CD14-positive monocyte (primary cell): ENCODE data around the gene SMIM27. TPM values are rescaled to one million over a fixed set of nuclear protein-coding genes. Genes with fewer than 3 reads are reported as not detected.

Experiments
- DNase-seq, 3 donors: peaks; one replicate each; pipeline ENCODE4 v3.0.0-alpha.2; 2011 to 2022
- H2AFZ ChIP-seq: 2 replicates; pipeline ENCODE4 v1.6.0; 2012; ENCODE audit warnings: mild to moderate bottlenecking, low read depth, low read length, inconsistent platforms; ENCODE audit not compliant: insufficient read depth, poor library complexity, severe bottlenecking
- H3K27ac ChIP-seq, 2 donors: 1 replicate in 1 of 2; 2 replicates in 1 of 2; pipeline ENCODE4 v1.5.1; 2012 to 2013; ENCODE audit warnings: low read length in 2 of 2, control low read depth in 1 of 2, inconsistent platforms in 1 of 2, low read depth in 1 of 2, mild to moderate bottlenecking in 1 of 2
- H3K27me3 ChIP-seq, 2 donors: one replicate each; pipeline versions ENCODE4 v1.6.0 to v1.6.1; 2011 to 2013; ENCODE audit warnings: low read length in 2 of 2; ENCODE audit not compliant: control insufficient read depth in 2 of 2, insufficient read depth in 2 of 2
- H3K36me3 ChIP-seq, 2 donors: replicated peaks in 1 of 2; 1 replicate in 1 of 2; 2 replicates in 1 of 2; pipeline versions ENCODE4 v1.5.1 to v1.6.1; 2012 to 2013; ENCODE audit warnings: low read length in 2 of 2, control low read depth in 1 of 2, inconsistent platforms in 1 of 2, mild to moderate bottlenecking in 1 of 2; ENCODE audit not compliant: insufficient read depth in 2 of 2, control insufficient read depth in 1 of 2
- H3K4me1 ChIP-seq, 2 donors: 1 replicate in 1 of 2; 2 replicates in 1 of 2; pipeline versions ENCODE4 v1.5.1 to v1.6.1; 2012 to 2013; ENCODE audit warnings: low read length in 2 of 2, control low read depth in 1 of 2, inconsistent platforms in 1 of 2, mild to moderate bottlenecking in 1 of 2, moderate library complexity in 1 of 2; ENCODE audit not compliant: insufficient read depth in 2 of 2, control insufficient read depth in 1 of 2
- H3K4me2 ChIP-seq: replicated peaks from 2 replicates; pipeline ENCODE3; 2012; ENCODE audit warnings: low read length, moderate library complexity, mild to moderate bottlenecking; ENCODE audit not compliant: poor library complexity, severe bottlenecking; ENCODE audit errors: extremely low read depth
- H3K4me3 ChIP-seq, 3 experiments: fragments of 200-600 bp in 1 of 3; sonication (generic) in 1 of 3; replicated peaks in 1 of 3; 1 replicate in 2 of 3; 2 replicates in 1 of 3; pipeline ENCODE4 v1.5.1; 2011 to 2013; ENCODE audit warnings: low read length in 3 of 3, mild to moderate bottlenecking in 3 of 3, control low read depth in 2 of 3, low read depth in 2 of 3, inconsistent platforms in 1 of 3, moderate library complexity in 1 of 3
- H3K79me2 ChIP-seq: 2 replicates; pipeline ENCODE4 v1.6.0; 2012; ENCODE audit warnings: mild to moderate bottlenecking, control low read depth, inconsistent platforms, low read length, moderate library complexity; ENCODE audit not compliant: insufficient read depth
- H3K9ac ChIP-seq: 2 replicates; pipeline ENCODE4 v1.6.0; 2017; ENCODE audit warnings: low read length, mild to moderate bottlenecking; ENCODE audit not compliant: insufficient read depth, poor library complexity, severe bottlenecking
- H3K9me3 ChIP-seq, 2 donors: replicated peaks in 1 of 2; 1 replicate in 1 of 2; 2 replicates in 1 of 2; pipeline versions ENCODE4 v1.5.1 to v1.6.1; 2012 to 2013; ENCODE audit warnings: low read length in 2 of 2, control low read depth in 1 of 2; ENCODE audit not compliant: control insufficient read depth in 1 of 2, insufficient read depth in 1 of 2
- H4K20me1 ChIP-seq: 2 replicates; pipeline ENCODE4 v1.6.0; 2012; ENCODE audit warnings: mild to moderate bottlenecking, low read length, control low read depth, moderate library complexity; ENCODE audit not compliant: insufficient read depth
- H3K27ac Mint-ChIP-seq, 7 donors: one replicate each; pipeline ENCODE4 v1.8.0; 2020; ENCODE audit warnings: mild to moderate bottlenecking in 7 of 7, mixed read lengths in 7 of 7, moderate library complexity in 6 of 7, inconsistent platforms in 2 of 7
- H3K27me3 Mint-ChIP-seq, 3 donors: one replicate each; pipeline ENCODE4 v1.8.0; 2021 to 2022; ENCODE audit warnings: low read depth in 3 of 3, mild to moderate bottlenecking in 3 of 3, mixed read lengths in 3 of 3, moderate library complexity in 3 of 3, inconsistent platforms in 1 of 3
- H3K36me3 Mint-ChIP-seq, 2 donors: one replicate each; pipeline ENCODE4 v1.8.0; 2020; ENCODE audit warnings: mixed read lengths in 2 of 2, inconsistent platforms in 1 of 2, mild to moderate bottlenecking in 1 of 2
- H3K4me1 Mint-ChIP-seq: one replicate; pipeline ENCODE4 v1.8.0; 2020; ENCODE audit warnings: mild to moderate bottlenecking, mixed read lengths
- H3K4me3 Mint-ChIP-seq, 2 donors: one replicate each; pipeline ENCODE4 v1.8.0; 2020; ENCODE audit warnings: mild to moderate bottlenecking in 2 of 2, mixed read lengths in 2 of 2, moderate library complexity in 1 of 2
- H3K9me3 Mint-ChIP-seq, 7 donors: one replicate each; pipeline ENCODE4 v1.8.0; 2020 to 2022; ENCODE audit warnings: mixed read lengths in 7 of 7, mild to moderate bottlenecking in 6 of 7, moderate library complexity in 6 of 7, inconsistent platforms in 2 of 7
- CTCF ChIP-seq: fragments of 200-600 bp; IDR thresholded peaks from one replicate; pipeline ENCODE4 v1.8.0; 2022; ENCODE audit warnings: antibody characterized with exemption, mild to moderate bottlenecking
- WGBS: methylation state at CpG from one replicate; pipeline ENCODE4 v1.1.5; 2013; ENCODE audit warnings: missing lambda C conversion rate; ENCODE audit not compliant: insufficient coverage; 5-methylcytosine and 5-hydroxymethylcytosine counted together
- intact Hi-C, 2 donors: fragments of 100-400 bp; cut with micrococcal nuclease; formaldehyde crosslinking; loops; one replicate each; pipeline versions ENCODE4 v1.15.0 to v1.15.1; 2023
- polyA plus RNA-seq, 3 donors: library from polyadenylated mRNA; depleted of rRNA in 1 of 3; unstranded in 2 of 3; stranded (reverse) in 1 of 3; fragments of 300-500 nt in 2 of 3; fragments of >200 nt in 1 of 3; fragmentation: Illumina TruSeq in 2 of 3; gene quantifications; 1 replicate in 2 of 3; 2 replicates in 1 of 3; pipeline ENCODE4 v1.2.3, GENCODE V29; 2012 to 2021

Gene SMIM27
- polyA plus RNA-seq, 3 donors: 3.4 to 29.5 (median 27.9) TPM

GRCh38 chr9:32533336-32533735 is 18.8 kb upstream of the SMIM27 start:
- no peak for TF ChIP-seq CTCF
- H3K27ac Mint-ChIP-seq: no peak overlapping the region
- 100% methylated on average over 1 of the region's 6 CpGs for WGBS

GRCh38 chr9:32533816-32534215 is 18.3 kb upstream of the SMIM27 start:
- no peaks in the 10 kb centered on the region for H3K4me1 ChIP-seq
- H3K36me3 ChIP-seq: no peaks in the 10 kb centered on the region
- no peaks in the 10 kb centered on the region for H4K20me1 ChIP-seq
- no peaks in the 10 kb centered on the region for H3K27me3 ChIP-seq
- Mint-ChIP-seq H3K9me3 (peaks cover 0 to 2% (median 0%) of the 10 kb centered on the region in 7 donors), H3K4me1 (no peaks in the 10 kb centered on the region), H3K27ac (no peak overlapping the region), H3K4me3 (no peak overlapping the region), H3K27me3 (no peaks in the 10 kb centered on the region), H3K36me3 (peaks cover 13 to 26% of the 10 kb centered on the region in 2 donors)
- no peak overlapping the region for H3K27ac ChIP-seq
- no peak overlapping the region for H3K9ac ChIP-seq
- intact Hi-C loops: no loop called here
- H3K4me2 ChIP-seq: no peak overlapping the region
- no peak for DNase-seq
- H3K9me3 ChIP-seq: no peaks in the 10 kb centered on the region
- no peak overlapping the region for H2AFZ ChIP-seq
- no peak overlapping the region for H3K4me3 ChIP-seq
- TF ChIP-seq CTCF: no peak
- no peaks in the 10 kb centered on the region for H3K79me2 ChIP-seq
- WGBS: 100% methylated on average over 4 of the region's 4 CpGs

More at GRCh38 chr9:32533336-32533735, 18.8 kb upstream of the SMIM27 start:
- no peak for DNase-seq
- H3K27me3 Mint-ChIP-seq: no peaks in the 10 kb centered on the region
- no peak overlapping the region for H3K4me2 ChIP-seq
- no peak overlapping the region for H3K4me3 ChIP-seq
- H3K9me3 ChIP-seq: no peaks in the 10 kb centered on the region
- H3K27ac ChIP-seq: no peak overlapping the region
- no peaks in the 10 kb centered on the region for H3K36me3 ChIP-seq
- H3K9me3 Mint-ChIP-seq: peaks cover 0 to 2% (median 0%) of the 10 kb centered on the region in 7 donors
- H3K4me3 Mint-ChIP-seq: no peak overlapping the region
- H2AFZ ChIP-seq: no peak overlapping the region
- H3K27me3 ChIP-seq: no peaks in the 10 kb centered on the region
- intact Hi-C loops: no loop called here
- no peaks in the 10 kb centered on the region for H3K4me1 Mint-ChIP-seq
- no peaks in the 10 kb centered on the region for H3K4me1 ChIP-seq
- no peaks in the 10 kb centered on the region for H3K79me2 ChIP-seq
- peaks cover 13 to 26% of the 10 kb centered on the region in 2 donors for H3K36me3 Mint-ChIP-seq
- H3K9ac ChIP-seq: no peak overlapping the region
- no peaks in the 10 kb centered on the region for H4K20me1 ChIP-seq
